Smooth muscle cell (in vitro differentiated cells): ENCODE data around the gene TRAPPC2L. TPM values are rescaled to one million over a fixed set of nuclear protein-coding genes. Genes with fewer than 3 reads are reported as not detected.

Experiments
- DNase-seq: peaks from one replicate; lab custom pipeline; 2025; ENCODE audit not compliant: unreplicated experiment; lab: John Stamatoyannopoulos, UW
- H2AFZ ChIP-seq: fragments of 200-600 bp; sonication (generic); 2 replicates; pipeline ENCODE4 v1.6.0; 2016; ENCODE audit warnings: antibody characterized with exemption, low read depth, mild to moderate bottlenecking
- H3F3A ChIP-seq: fragments of 200-600 bp; sonication (generic); 2 replicates; pipeline ENCODE4 v1.6.0; 2017; ENCODE audit warnings: antibody characterized with exemption, low read depth
- H3K27ac ChIP-seq: fragments of 200-600 bp; sonication (generic); 2 replicates; pipeline ENCODE4 v1.5.1; 2016; ENCODE audit warnings: low read depth, mild to moderate bottlenecking
- H3K27me3 ChIP-seq: fragments of 200-600 bp; sonication (generic); 2 replicates; pipeline ENCODE4 v1.6.1; 2016; ENCODE audit warnings: low read depth, mild to moderate bottlenecking
- H3K36me3 ChIP-seq: fragments of 200-600 bp; sonication (generic); 2 replicates; pipeline ENCODE4 v1.5.1; 2016; ENCODE audit warnings: low read depth
- H3K4me1 ChIP-seq: fragments of 200-600 bp; sonication (generic); 2 replicates; pipeline ENCODE4 v1.5.1; 2016; ENCODE audit warnings: low read depth
- H3K4me2 ChIP-seq: fragments of 200-600 bp; sonication (generic); 2 replicates; pipeline ENCODE4 v1.6.0; 2016; ENCODE audit warnings: mild to moderate bottlenecking
- H3K4me3 ChIP-seq: fragments of 200-600 bp; sonication (generic); 2 replicates; pipeline ENCODE4 v1.5.1; 2016; ENCODE audit warnings: mild to moderate bottlenecking
- H3K79me2 ChIP-seq: fragments of 200-600 bp; sonication (generic); 2 replicates; pipeline ENCODE4 v1.6.0; 2016; ENCODE audit warnings: low read depth, mild to moderate bottlenecking
- H3K9ac ChIP-seq: fragments of 200-600 bp; sonication (generic); 2 replicates; pipeline ENCODE4 v1.6.0; 2016; ENCODE audit warnings: low read depth
- H3K9me3 ChIP-seq: fragments of 200-600 bp; sonication (generic); replicated peaks from 2 replicates; pipeline ENCODE4 v1.5.1; 2016; ENCODE audit warnings: low read depth
- H4K20me1 ChIP-seq: fragments of 200-600 bp; sonication (generic); 2 replicates; pipeline ENCODE4 v1.6.0; 2016; ENCODE audit warnings: low read depth
- CTCF ChIP-seq: fragments of 200-600 bp; sonication (generic); IDR thresholded peaks from 2 replicates; pipeline ENCODE4 v1.5.1; 2017; ENCODE audit warnings: borderline replicate concordance, mild to moderate bottlenecking, antibody characterized with exemption; ENCODE audit not compliant: insufficient read depth, poor library complexity, severe bottlenecking
- WGBS: methylation state at CpG from one replicate; pipeline ENCODE4 v1.1.7; 2016; ENCODE audit warnings: low lambda C conversion rate; 5-methylcytosine and 5-hydroxymethylcytosine counted together
- polyA plus RNA-seq: library from polyadenylated mRNA; unstranded; fragments of >200 nt; fragmentation: Nextera tagmentation; extraction: Ambion mirVana; gene quantifications from 2 replicates; pipeline ENCODE4 v1.2.1, GENCODE V29; 2016
- total RNA-seq: library from RNA; depleted of rRNA; stranded (reverse); fragments of >200 nt; gene quantifications from 2 replicates; pipeline ENCODE4 v1.2.3, GENCODE V29; 2014

TRAPPC2L gene
- total and polyA plus RNA-seq, 2 experiments from 2014 or later: 17.9 to 125 TPM

- TF ChIP-seq CTCF: no peak
- H3K9me3 ChIP-seq: no peaks in the 10 kb centered on the region
- H3K4me1 ChIP-seq: peaks cover 10% of the 10 kb centered on the region
- peak; percentile 67 for DNase-seq
- no peaks in the 10 kb centered on the region for H3K27me3 ChIP-seq
- no peak overlapping the region for H2AFZ ChIP-seq
- H3K4me3 ChIP-seq: peak overlapping the region; percentile 65
- H3K4me2 ChIP-seq: peak overlapping the region; percentile 93
- H4K20me1 ChIP-seq: peaks cover 9% of the 10 kb centered on the region
- no peaks in the 10 kb centered on the region for H3F3A ChIP-seq
- no peaks in the 10 kb centered on the region for H3K79me2 ChIP-seq
- H3K27ac ChIP-seq: peak overlapping the region; percentile 70
- WGBS: 5% methylated on average over 51 of the region's 65 CpGs
- H3K9ac ChIP-seq: peak overlapping the region; percentile 59
- no peaks in the 10 kb centered on the region for H3K36me3 ChIP-seq
Measured at GRCh38 chr16:88810912-88811768, 45.8 kb upstream of the TRAPPC2L start.

- peak within 1 kb of the TSS; percentile 65 for H3K4me3 ChIP-seq
- peaks cover 10% of the 10 kb centered on the region for H3K4me1 ChIP-seq
- peaks cover 9% of the 10 kb centered on the region for H4K20me1 ChIP-seq
- peak; percentile 12 for TF ChIP-seq CTCF
- H2AFZ ChIP-seq: peak within 1 kb of the TSS; percentile 78
- no peaks in the 10 kb centered on the region for H3K9me3 ChIP-seq
- H3K27me3 ChIP-seq: no peaks in the 10 kb centered on the region
- no peaks in the 10 kb centered on the region for H3F3A ChIP-seq
- H3K79me2 ChIP-seq: no peaks in the 10 kb centered on the region
- peak; percentile 93 for DNase-seq
- 2% methylated on average over 56 of the region's 84 CpGs for WGBS
- H3K9ac ChIP-seq: peak within 1 kb of the TSS; percentile 59
- H3K27ac ChIP-seq: peak within 1 kb of the TSS; percentile 70
- H3K36me3 ChIP-seq: no peaks in the 10 kb centered on the region
- peak within 1 kb of the TSS; percentile 93 for H3K4me2 ChIP-seq
Measured at GRCh38 chr16:88811769-88812512, 45.0 kb upstream of the TRAPPC2L start, which contains the start of gene APRT. APRT (minus strand) TSS chr16:88811928; CDS start chr16:88811899, 29 bp downstream.

- no peak overlapping the region for H3K9ac ChIP-seq
- peaks cover 9% of the 10 kb centered on the region for H4K20me1 ChIP-seq
- no peak for DNase-seq
- no peak overlapping the region for H2AFZ ChIP-seq
- H3K4me1 ChIP-seq: peaks cover 10% of the 10 kb centered on the region
- H3K4me2 ChIP-seq: peak overlapping the region; percentile 93
- peak overlapping the region; percentile 51 for H3K27ac ChIP-seq
- no peaks in the 10 kb centered on the region for H3K27me3 ChIP-seq
- H3F3A ChIP-seq: no peaks in the 10 kb centered on the region
- no peaks in the 10 kb centered on the region for H3K9me3 ChIP-seq
- H3K36me3 ChIP-seq: no peaks in the 10 kb centered on the region
- no peaks in the 10 kb centered on the region for H3K79me2 ChIP-seq
- peak overlapping the region; percentile 65 for H3K4me3 ChIP-seq
- 49% methylated on average over 29 of the region's 37 CpGs for WGBS
- TF ChIP-seq CTCF: no peak
Measured at GRCh38 chr16:88812513-88813268, 44.2 kb upstream of the TRAPPC2L start.
